Nephron (organoid): ENCODE results near the gene SLC9A3.
A peak's percentile ranks its signal among the peaks of the same experiment; 100 is the strongest.
"Not testable (repeated sequence)": the region's sequence is repeated elsewhere in the genome, so short reads cannot be mapped to it uniquely, and the experiment has no call there.

Experiments
- H3K27ac Mint-ChIP-seq, 3 experiments: 2 replicates each; pipeline ENCODE4 v1.8.0; 2020; ENCODE audit warnings: mixed read lengths in 3 of 3, mild to moderate bottlenecking in 2 of 3, moderate library complexity in 1 of 3
- H3K27me3 Mint-ChIP-seq: 2 replicates; pipeline ENCODE4 v1.8.0; 2021; ENCODE audit warnings: low read depth, mild to moderate bottlenecking, moderate library complexity, mixed read lengths
- H3K36me3 Mint-ChIP-seq: 2 replicates; pipeline ENCODE4 v1.8.0; 2020; ENCODE audit warnings: low read depth, mixed read lengths
- H3K4me1 Mint-ChIP-seq: 2 replicates; pipeline ENCODE4 v1.8.0; 2020; ENCODE audit warnings: mixed read lengths
- H3K4me3 Mint-ChIP-seq, 3 experiments: 2 replicates each; pipeline ENCODE4 v1.8.0; 2020; ENCODE audit warnings: mild to moderate bottlenecking in 3 of 3, mixed read lengths in 3 of 3, moderate library complexity in 2 of 3
- H3K9me3 Mint-ChIP-seq: 2 replicates; pipeline ENCODE4 v1.8.0; 2020; ENCODE audit warnings: mixed read lengths
- TF ChIP-seq, protein P1 (sequence below), 3 experiments: fragments of 200-600 bp; sonication (generic); IDR thresholded peaks; one replicate each; pipeline ENCODE4 v1.5.0; 2021; ENCODE audit warnings: antibody characterized with exemption in 3 of 3; ENCODE audit not compliant: unreplicated experiment in 3 of 3

The SLC9A3 gene

DNA sequence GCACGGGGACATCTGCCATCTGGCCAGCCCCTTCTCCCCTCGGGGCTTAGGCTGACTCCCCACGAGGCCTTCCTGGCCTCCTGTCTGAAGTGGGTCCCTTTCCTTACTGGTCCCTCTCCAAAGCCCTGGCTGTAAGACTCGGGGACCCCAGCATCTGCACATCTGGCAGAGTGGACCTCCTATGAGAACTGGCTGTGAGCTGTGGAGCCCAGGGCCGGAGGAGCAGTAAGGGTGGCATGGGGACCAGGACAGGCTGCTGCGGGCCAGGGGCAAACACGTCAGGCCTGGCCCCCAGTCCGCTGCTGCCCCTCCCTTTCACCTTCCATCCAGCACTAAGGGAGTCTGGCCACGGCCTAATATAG is 47.5 kb downstream of the SLC9A3 start:
- peaks cover 3% of the 10 kb centered on the region for H3K4me1 Mint-ChIP-seq
- TF ChIP-seq, protein P1, sequence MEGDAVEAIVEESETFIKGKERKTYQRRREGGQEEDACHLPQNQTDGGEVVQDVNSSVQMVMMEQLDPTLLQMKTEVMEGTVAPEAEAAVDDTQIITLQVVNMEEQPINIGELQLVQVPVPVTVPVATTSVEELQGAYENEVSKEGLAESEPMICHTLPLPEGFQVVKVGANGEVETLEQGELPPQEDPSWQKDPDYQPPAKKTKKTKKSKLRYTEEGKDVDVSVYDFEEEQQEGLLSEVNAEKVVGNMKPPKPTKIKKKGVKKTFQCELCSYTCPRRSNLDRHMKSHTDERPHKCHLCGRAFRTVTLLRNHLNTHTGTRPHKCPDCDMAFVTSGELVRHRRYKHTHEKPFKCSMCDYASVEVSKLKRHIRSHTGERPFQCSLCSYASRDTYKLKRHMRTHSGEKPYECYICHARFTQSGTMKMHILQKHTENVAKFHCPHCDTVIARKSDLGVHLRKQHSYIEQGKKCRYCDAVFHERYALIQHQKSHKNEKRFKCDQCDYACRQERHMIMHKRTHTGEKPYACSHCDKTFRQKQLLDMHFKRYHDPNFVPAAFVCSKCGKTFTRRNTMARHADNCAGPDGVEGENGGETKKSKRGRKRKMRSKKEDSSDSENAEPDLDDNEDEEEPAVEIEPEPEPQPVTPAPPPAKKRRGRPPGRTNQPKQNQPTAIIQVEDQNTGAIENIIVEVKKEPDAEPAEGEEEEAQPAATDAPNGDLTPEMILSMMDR (IDR thresholded peaks at IDR 0.05; ENCODE audit: unreplicated experiment in 3 of 3) = no peak
- H3K36me3 Mint-ChIP-seq = no peaks in the 10 kb centered on the region
- no peaks in the 10 kb centered on the region for H3K9me3 Mint-ChIP-seq
- H3K27ac Mint-ChIP-seq = no peak overlapping the region
- peaks cover 43% of the 10 kb centered on the region for H3K27me3 Mint-ChIP-seq
- H3K4me3 Mint-ChIP-seq = no peak overlapping the region

DNA sequence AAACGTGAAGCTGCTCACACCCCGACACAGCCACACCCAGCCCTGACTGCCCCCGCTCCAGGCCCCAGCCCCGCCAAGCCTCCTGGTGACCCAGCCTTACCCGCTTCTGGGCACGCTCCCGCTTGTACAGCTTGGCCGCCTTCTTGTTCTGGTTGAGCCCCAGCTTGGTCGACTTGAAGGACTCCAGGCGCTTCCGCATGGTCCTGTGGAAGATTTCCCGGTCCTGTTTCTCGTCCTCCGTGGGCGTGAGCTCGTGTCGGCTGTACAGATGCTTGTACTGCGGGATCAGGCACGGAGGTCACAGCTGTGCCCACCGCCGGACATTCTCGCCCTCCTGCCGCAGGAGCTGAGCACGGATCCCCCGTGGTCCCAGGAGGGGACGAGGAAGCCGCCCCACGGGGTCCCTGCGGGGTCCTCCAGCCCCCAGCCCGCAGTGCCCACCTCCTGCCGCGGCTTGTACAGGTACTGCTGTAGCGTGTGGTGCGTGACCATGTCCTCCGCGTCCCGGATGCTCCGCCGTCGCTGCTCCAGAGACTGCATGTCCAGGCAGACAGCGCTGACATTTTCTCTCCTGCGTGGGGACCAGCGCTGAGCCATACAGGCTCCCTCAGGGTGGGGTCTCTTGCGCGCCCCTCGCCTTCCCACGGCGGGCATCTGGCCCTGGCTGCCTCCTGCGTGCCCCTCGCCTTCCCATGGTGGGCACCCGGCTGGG is 48.0 kb downstream of the SLC9A3 start:
- H3K27ac Mint-ChIP-seq = no peak overlapping the region
- TF ChIP-seq, protein P1 (IDR thresholded peaks at IDR 0.05; ENCODE audit: unreplicated experiment in 3 of 3) = no peak
- peaks cover 43% of the 10 kb centered on the region for H3K27me3 Mint-ChIP-seq
- peaks cover 7% of the 10 kb centered on the region for H3K4me1 Mint-ChIP-seq
- H3K36me3 Mint-ChIP-seq = no peaks in the 10 kb centered on the region
- H3K9me3 Mint-ChIP-seq = no peaks in the 10 kb centered on the region
- peak overlapping the region; percentile 64 to 74 (median 66) for H3K4me3 Mint-ChIP-seq

DNA sequence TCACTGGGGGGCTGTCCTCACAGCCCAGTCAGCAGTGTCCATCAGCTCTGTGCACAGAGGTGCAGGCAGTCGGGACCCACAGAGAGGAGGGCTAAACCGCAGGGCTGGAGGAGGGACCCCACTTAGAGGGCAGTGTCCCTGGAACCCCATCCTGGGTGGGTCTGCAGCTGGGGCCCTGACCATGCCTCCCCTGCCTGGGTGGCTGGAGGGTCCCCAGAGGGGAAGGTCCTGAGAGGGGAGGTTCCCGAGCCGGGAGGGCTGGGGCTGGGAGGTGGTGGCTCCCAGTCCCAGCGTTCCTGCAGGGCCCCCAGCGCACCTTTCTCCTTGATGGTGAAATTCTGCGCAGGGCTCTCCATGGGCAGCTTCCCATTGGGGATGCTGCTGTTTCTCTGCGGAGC is 48.5 kb downstream of the SLC9A3 start:
- TF ChIP-seq, protein P1 (IDR thresholded peaks at IDR 0.05; ENCODE audit: unreplicated experiment in 3 of 3) = no peak
- peaks cover 7% of the 10 kb centered on the region for H3K4me1 Mint-ChIP-seq
- H3K27me3 Mint-ChIP-seq = peaks cover 43% of the 10 kb centered on the region
- no peak overlapping the region for H3K27ac Mint-ChIP-seq
- peak overlapping the region; percentile 43 to 58 (median 55) for H3K4me3 Mint-ChIP-seq
- H3K36me3 Mint-ChIP-seq = no peaks in the 10 kb centered on the region
- no peaks in the 10 kb centered on the region for H3K9me3 Mint-ChIP-seq

DNA sequence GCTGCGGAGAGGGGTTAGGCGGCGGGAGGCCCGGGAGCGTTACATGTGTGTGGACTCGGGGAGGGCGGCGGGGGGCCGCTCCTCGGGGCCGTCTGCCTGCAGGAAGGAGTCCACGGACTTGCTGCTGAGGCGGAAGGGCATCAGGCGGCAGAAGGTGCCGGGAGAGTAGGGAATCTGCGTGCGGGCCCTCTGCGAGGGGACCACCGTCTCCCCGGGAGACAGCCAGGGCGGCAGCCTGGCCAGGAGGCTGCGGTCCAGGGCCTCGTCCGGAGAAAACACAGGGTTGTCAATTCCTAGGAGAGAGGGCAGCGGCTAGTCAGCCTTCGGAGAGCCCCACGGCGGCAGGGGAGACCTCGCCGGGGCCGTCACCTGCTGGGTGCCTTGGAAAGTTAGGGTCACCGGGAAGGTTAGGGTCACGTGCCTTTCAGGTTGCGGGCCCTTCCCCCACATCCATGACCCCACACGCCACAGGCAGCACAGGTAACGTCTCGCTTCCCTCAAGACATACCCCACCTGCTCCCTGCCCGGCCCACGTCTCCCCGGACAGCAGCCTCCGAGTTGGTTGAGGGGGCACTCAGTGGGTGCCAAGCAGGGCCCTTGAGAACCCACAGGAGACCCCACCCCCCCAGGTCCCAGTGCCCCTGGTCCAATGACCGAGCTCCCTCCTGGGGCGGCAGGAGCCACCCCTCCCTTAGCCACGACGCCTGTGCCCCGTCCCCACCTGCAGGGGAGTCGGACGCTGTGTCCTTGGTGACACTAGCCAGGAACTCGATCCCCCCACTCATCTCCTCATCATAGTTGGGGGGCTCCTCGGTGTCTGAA is 49.2 kb downstream of the SLC9A3 start:
- peaks cover 43% of the 10 kb centered on the region for H3K27me3 Mint-ChIP-seq
- peak overlapping the region; percentile 73 to 90 (median 73) for H3K4me3 Mint-ChIP-seq
- H3K36me3 Mint-ChIP-seq = no peaks in the 10 kb centered on the region
- peaks cover 7% of the 10 kb centered on the region for H3K4me1 Mint-ChIP-seq
- no peak overlapping the region for H3K27ac Mint-ChIP-seq
- H3K9me3 Mint-ChIP-seq = no peaks in the 10 kb centered on the region
- TF ChIP-seq, protein P1 (IDR thresholded peaks at IDR 0.05; ENCODE audit: unreplicated experiment in 3 of 3) = no peak

DNA sequence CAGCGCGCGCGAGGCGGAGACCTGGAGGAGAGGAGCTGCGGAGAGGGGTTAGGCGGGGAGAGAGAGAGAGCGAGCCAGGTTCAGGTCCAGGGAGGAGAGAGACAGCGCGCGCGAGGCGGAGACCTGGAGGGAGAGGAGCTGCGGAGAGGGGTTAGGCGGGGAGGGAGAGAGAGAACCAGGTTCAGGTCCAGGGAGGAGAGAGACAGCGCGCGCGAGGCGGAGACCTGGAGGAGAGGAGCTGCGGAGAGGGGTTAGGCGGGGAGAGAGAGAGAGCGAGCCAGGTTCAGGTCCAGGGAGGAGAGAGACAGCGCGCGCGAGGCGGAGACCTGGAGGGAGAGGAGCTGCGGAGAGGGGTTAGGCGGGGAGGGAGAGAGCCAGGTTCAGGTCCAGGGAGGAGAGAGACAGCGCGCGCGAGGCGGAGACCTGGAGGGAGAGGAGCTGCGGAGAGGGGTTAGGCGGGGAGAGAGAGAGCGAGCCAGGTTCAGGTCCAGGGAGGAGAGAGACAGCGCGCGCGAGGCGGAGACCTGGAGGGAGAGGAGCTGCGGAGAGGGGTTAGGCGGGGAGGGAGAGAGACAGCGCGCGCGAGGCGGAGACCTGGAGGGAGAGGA is 49.9 kb downstream of the SLC9A3 start:
- not testable (repeated sequence) for H3K36me3 Mint-ChIP-seq, H3K4me1 Mint-ChIP-seq, H3K9me3 Mint-ChIP-seq
- H3K4me3 Mint-ChIP-seq = peak overlapping the region; percentile 86 to 90 (median 89)
- peaks cover 43% of the 10 kb centered on the region for H3K27me3 Mint-ChIP-seq
- peak overlapping the region in 1 of 3 experiments; percentile 44 for H3K27ac Mint-ChIP-seq

DNA sequence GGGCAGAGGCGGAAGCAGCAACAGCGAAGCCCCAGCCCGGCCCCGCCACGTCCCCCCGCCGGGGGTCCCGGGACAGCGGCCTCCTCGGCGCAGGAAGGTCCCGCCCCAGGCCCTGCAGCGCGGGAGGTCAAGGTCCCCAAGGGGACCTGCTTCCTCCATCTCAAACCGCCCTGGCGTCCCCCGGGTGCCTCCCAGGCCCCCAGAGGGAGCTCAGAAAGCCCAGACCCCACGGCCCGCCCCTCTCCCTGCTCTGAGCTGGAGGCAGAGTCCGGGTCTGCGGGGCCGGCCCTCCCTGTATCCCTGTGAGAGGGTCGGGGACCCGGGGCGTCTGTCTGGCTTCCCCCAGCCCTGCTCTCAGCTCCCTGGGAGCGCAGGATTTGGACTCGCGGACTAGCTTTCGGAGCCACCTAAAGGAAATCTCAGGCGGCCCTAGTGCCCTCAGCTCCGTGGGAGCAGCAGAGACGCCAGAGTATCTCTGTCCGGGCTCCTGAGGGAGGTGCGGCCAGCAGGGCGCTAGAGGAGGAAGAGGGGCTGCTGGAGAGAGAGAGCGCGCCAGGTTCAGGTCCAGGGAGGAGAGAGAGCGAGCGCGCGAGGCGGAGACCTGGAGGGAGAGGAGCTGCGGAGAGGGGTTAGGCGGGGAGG is 50.6 kb downstream of the SLC9A3 start:
- TF ChIP-seq, protein P1 (IDR thresholded peaks at IDR 0.05; ENCODE audit: unreplicated experiment in 3 of 3) = no peak
- H3K9me3 Mint-ChIP-seq = no peaks in the 10 kb centered on the region
- peak overlapping the region in 1 of 3 experiments; percentile 44 for H3K27ac Mint-ChIP-seq
- peak overlapping the region; percentile 86 to 90 (median 89) for H3K4me3 Mint-ChIP-seq
- peaks cover 7% of the 10 kb centered on the region for H3K4me1 Mint-ChIP-seq
- H3K36me3 Mint-ChIP-seq = no peaks in the 10 kb centered on the region
- peaks cover 43% of the 10 kb centered on the region for H3K27me3 Mint-ChIP-seq
